SK-N-SH (cell line): ENCODE measurements around the gene TENT4A. TPM values are rescaled to one million over a fixed set of nuclear protein-coding genes. Genes with fewer than 3 reads are reported as not detected.

ENCODE experiments used
- CTCF ChIA-PET: fragments of 300-600, 350-600 bp; formaldehyde crosslinking; extraction: SDS; loops from one replicate; lab custom pipeline; 2021; lab: Yijun Ruan, JAX
- POLR2A ChIA-PET: fragments of 350-600 bp; sonication (Branson Sonifier 250); formaldehyde crosslinking; extraction: SDS; loops from one replicate; lab custom pipeline; 2020; ENCODE audit warnings: antibody characterized with exemption, inconsistent platforms; lab: Yijun Ruan, JAX
- DNase-seq: peaks from one replicate; pipeline ENCODE4 v3.0.0; 2012
- H2AFZ ChIP-seq: fragments of 200-600 bp; sonication (generic); 2 replicates; pipeline ENCODE4 v1.8.1; 2016; ENCODE audit warnings: antibody characterized with exemption, mild to moderate bottlenecking, low read depth
- H3F3A ChIP-seq: fragments of 200-600 bp; sonication (generic); replicated peaks from 2 replicates; pipeline ENCODE3; 2016; ENCODE audit warnings: antibody characterized with exemption, mild to moderate bottlenecking; ENCODE audit not compliant: insufficient read depth
- H3K27ac ChIP-seq, 2 experiments: fragments of 200-500 bp in 1 of 2; fragments of 200-600 bp in 1 of 2; sonication (Bioruptor generic) in 1 of 2; sonication (generic), shearing (Covaris generic) in 1 of 2; 2 replicates each; pipeline versions ENCODE4 v1.5.1 to v1.6.1; 2014 to 2016; ENCODE audit warnings: low read depth in 2 of 2, inconsistent platforms in 1 of 2, low read length in 1 of 2, mild to moderate bottlenecking in 1 of 2, mixed read lengths in 1 of 2
- H3K27me3 ChIP-seq: fragments of 200-600 bp; sonication (generic), shearing (Covaris generic); 2 replicates; pipeline ENCODE4 v1.6.1; 2016; ENCODE audit warnings: mixed run types; ENCODE audit not compliant: insufficient read depth
- H3K36me3 ChIP-seq, 2 experiments: fragments of 200-500 bp in 1 of 2; fragments of 200-600 bp in 1 of 2; sonication (Bioruptor generic) in 1 of 2; sonication (generic) in 1 of 2; replicated peaks in 1 of 2; 2 replicates each; pipeline versions ENCODE3 to v1.5.1; 2014 to 2016; ENCODE audit warnings: low read length in 1 of 2, mild to moderate bottlenecking in 1 of 2; ENCODE audit not compliant: insufficient read depth in 2 of 2, control insufficient read depth in 1 of 2
- H3K4me1 ChIP-seq, 2 experiments: fragments of 200-500 bp in 1 of 2; fragments of 200-600 bp in 1 of 2; sonication (Bioruptor generic) in 1 of 2; sonication (generic), shearing (Covaris generic) in 1 of 2; 2 replicates each; pipeline versions ENCODE4 v1.5.1 to v1.6.1; 2014 to 2016; ENCODE audit warnings: low read depth in 1 of 2, low read length in 1 of 2, mixed run types in 1 of 2; ENCODE audit not compliant: insufficient read depth in 2 of 2, control insufficient read depth in 1 of 2
- H3K4me2 ChIP-seq: fragments of 200-600 bp; sonication (generic), shearing (Covaris generic); 2 replicates; pipeline ENCODE4 v1.6.1; 2017; ENCODE audit warnings: mixed run types
- H3K4me3 ChIP-seq, 2 experiments: fragments of 200-500 bp in 1 of 2; fragments of 200-600 bp in 1 of 2; sonication (Bioruptor generic) in 1 of 2; sonication (generic), shearing (Covaris generic) in 1 of 2; 2 replicates each; pipeline versions ENCODE4 v1.5.1 to v1.8.1; 2014 to 2016; ENCODE audit warnings: low read depth in 2 of 2, inconsistent platforms in 1 of 2, low read length in 1 of 2, mild to moderate bottlenecking in 1 of 2, mixed read lengths in 1 of 2, moderate library complexity in 1 of 2
- H3K79me2 ChIP-seq: fragments of 200-600 bp; sonication (generic); 2 replicates; pipeline ENCODE4 v1.8.1; 2017; ENCODE audit warnings: mild to moderate bottlenecking; ENCODE audit not compliant: insufficient read depth
- H3K9ac ChIP-seq: fragments of 200-600 bp; sonication (generic); 2 replicates; pipeline ENCODE4 v1.6.1; 2017; ENCODE audit warnings: mixed run types
- H3K9me2 ChIP-seq: fragments of 200-600 bp; sonication (generic); 2 replicates; pipeline ENCODE4 v1.6.1; 2017; ENCODE audit warnings: mixed run types
- H3K9me3 ChIP-seq: fragments of 200-600 bp; sonication (generic); 2 replicates; pipeline ENCODE4 v1.6.1; 2017; ENCODE audit warnings: mixed run types, mild to moderate bottlenecking, moderate library complexity
- H4K20me1 ChIP-seq: fragments of 200-600 bp; sonication (generic); 2 replicates; pipeline ENCODE4 v1.6.1; 2017; ENCODE audit warnings: mild to moderate bottlenecking, mixed run types; ENCODE audit not compliant: insufficient read depth
- CHD2 ChIP-seq: fragments of 150-350 bp; IDR thresholded peaks from 2 replicates; pipeline ENCODE4 v1.6.1; 2018; ENCODE audit warnings: low read length; ENCODE audit not compliant: partially characterized antibody
- ELF1 ChIP-seq: IDR thresholded peaks from 2 replicates; pipeline ENCODE4 v1.4.0; 2012
- EP300 ChIP-seq, 2 experiments: IDR thresholded peaks; 2 replicates each; pipeline versions ENCODE4 v1.4.0 to v1.6.1; 2012; ENCODE audit warnings: borderline replicate concordance in 1 of 2, low read depth in 1 of 2, low read length in 1 of 2
- EZH2phosphoT487 ChIP-seq: fragments of 200-600 bp; sonication (generic); IDR thresholded peaks from 2 replicates; pipeline ENCODE4 v1.6.1; 2017; ENCODE audit warnings: low read depth, mixed run types, mild to moderate bottlenecking, antibody characterized with exemption, moderate library complexity, borderline replicate concordance
- FOSL2 ChIP-seq: IDR thresholded peaks from 2 replicates; pipeline ENCODE4 v1.4.0; 2012; ENCODE audit warnings: low read depth, mild to moderate bottlenecking, moderate library complexity, borderline replicate concordance
- FOXJ3 ChIP-seq: sonication (generic); formaldehyde crosslinking; IDR thresholded peaks from 2 replicates; pipeline ENCODE4 v1.5.1; 2020; ENCODE audit warnings: mild to moderate bottlenecking, missing genetic modification reagents
- IRF3 ChIP-seq: fragments of 150-350 bp; IDR thresholded peaks from 2 replicates; pipeline ENCODE4 v1.6.1; 2016; ENCODE audit warnings: mild to moderate bottlenecking, low read depth, low read length
- NFIC ChIP-seq: IDR thresholded peaks from 2 replicates; pipeline ENCODE4 v1.4.0; 2012; ENCODE audit warnings: borderline replicate concordance
- RAD21 ChIP-seq: IDR thresholded peaks from 2 replicates; pipeline ENCODE4 v1.6.1; 2012; ENCODE audit warnings: mild to moderate bottlenecking, low read length
- RCOR1 ChIP-seq: fragments of 150-350 bp; IDR thresholded peaks from 2 replicates; pipeline ENCODE4 v1.6.1; 2017; ENCODE audit warnings: antibody characterized with exemption, low read length
- SIN3A ChIP-seq: IDR thresholded peaks from 2 replicates; pipeline ENCODE4 v1.6.1; 2012; ENCODE audit warnings: low read depth, mild to moderate bottlenecking, low read length, moderate library complexity, borderline replicate concordance
- SMC3 ChIP-seq: IDR thresholded peaks from 2 replicates; pipeline ENCODE4 v1.6.1; 2012; ENCODE audit warnings: low read depth, low read length, improper control_type of control experiment
- TAF1 ChIP-seq: IDR thresholded peaks from 2 replicates; pipeline ENCODE4 v1.6.1; 2012; ENCODE audit warnings: low read depth, mild to moderate bottlenecking, low read length, moderate library complexity, borderline replicate concordance
- TCF12 ChIP-seq: IDR thresholded peaks from 2 replicates; pipeline ENCODE4 v1.4.0; 2012
- YY1 ChIP-seq: IDR thresholded peaks from 2 replicates; pipeline ENCODE4 v1.4.0; 2012; ENCODE audit warnings: low read depth, mild to moderate bottlenecking
- WGBS: methylation state at CpG from one replicate; pipeline ENCODE4 v1.1.6; 2017; ENCODE audit warnings: low lambda C conversion rate; 5-methylcytosine and 5-hydroxymethylcytosine counted together
- polyA plus RNA-seq, 3 experiments: library from polyadenylated mRNA; depleted of rRNA; stranded (reverse); fragments of >200 nt; gene quantifications; 2 replicates each; pipeline ENCODE4 v1.2.3, GENCODE V29; 2012
- TF ChIP-seq, protein P1 (sequence below): IDR thresholded peaks from 2 replicates; pipeline ENCODE4 v1.4.0; 2012; ENCODE audit warnings: low read depth, borderline replicate concordance
- TF ChIP-seq, protein P2 (sequence below): IDR thresholded peaks from 2 replicates; pipeline ENCODE4 v1.6.1; 2012; ENCODE audit warnings: mild to moderate bottlenecking, low read depth, low read length, moderate library complexity
- TF ChIP-seq, protein P3 (sequence below): IDR thresholded peaks from 2 replicates; pipeline ENCODE4; 2012

Gene TENT4A
- polyA plus RNA-seq, 1 of the 3 experiments (the other 2 are of a cell fraction): 6.0 TPM

GRCh38 chr5:6718718-6719117 is 5.5 kb downstream of the TENT4A start:
- H3K4me3 ChIP-seq: no peak overlapping the region
- H3K9ac ChIP-seq: no peak overlapping the region
- H3K27me3 ChIP-seq: no peaks in the 10 kb centered on the region
- H3K36me3 ChIP-seq: peaks cover 0 to 8% of the 10 kb centered on the region in 2 experiments
- WGBS: 74% methylated on average over 5 of the region's 5 CpGs
- no peak overlapping the region for H3K27ac ChIP-seq
- H3K4me2 ChIP-seq: no peak overlapping the region
- peaks cover 42 to 63% of the 10 kb centered on the region in 2 experiments for H3K4me1 ChIP-seq
- peaks cover 95% of the 10 kb centered on the region for H3K79me2 ChIP-seq
- no peaks in the 10 kb centered on the region for H3K9me2 ChIP-seq
- POLR2A ChIA-PET: no interaction called here
- peaks cover 91% of the 10 kb centered on the region for H4K20me1 ChIP-seq
- H3F3A ChIP-seq: no peaks in the 10 kb centered on the region
- CTCF ChIA-PET: no interaction called here
- TF ChIP-seq SMC3 (no peak), CHD2 (no peak), FOSL2 (no peak), EP300 (IDR thresholded peaks at IDR 0.05; ENCODE audit: borderline replicate concordance in 1 of 2, low read depth in 1 of 2, low read length in 1 of 2) (no peak), RCOR1 (no peak), TCF12 (no peak), RAD21 (no peak), IRF3 (no peak), NFIC (no peak), SIN3A (no peak), ELF1 (no peak), EZH2phosphoT487 (no peak), YY1 (no peak), TAF1 (no peak), FOXJ3 (no peak)
- TF ChIP-seq, protein P1, sequence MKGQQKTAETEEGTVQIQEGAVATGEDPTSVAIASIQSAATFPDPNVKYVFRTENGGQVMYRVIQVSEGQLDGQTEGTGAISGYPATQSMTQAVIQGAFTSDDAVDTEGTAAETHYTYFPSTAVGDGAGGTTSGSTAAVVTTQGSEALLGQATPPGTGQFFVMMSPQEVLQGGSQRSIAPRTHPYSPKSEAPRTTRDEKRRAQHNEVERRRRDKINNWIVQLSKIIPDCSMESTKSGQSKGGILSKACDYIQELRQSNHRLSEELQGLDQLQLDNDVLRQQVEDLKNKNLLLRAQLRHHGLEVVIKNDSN: no peak
- TF ChIP-seq, protein P2, sequence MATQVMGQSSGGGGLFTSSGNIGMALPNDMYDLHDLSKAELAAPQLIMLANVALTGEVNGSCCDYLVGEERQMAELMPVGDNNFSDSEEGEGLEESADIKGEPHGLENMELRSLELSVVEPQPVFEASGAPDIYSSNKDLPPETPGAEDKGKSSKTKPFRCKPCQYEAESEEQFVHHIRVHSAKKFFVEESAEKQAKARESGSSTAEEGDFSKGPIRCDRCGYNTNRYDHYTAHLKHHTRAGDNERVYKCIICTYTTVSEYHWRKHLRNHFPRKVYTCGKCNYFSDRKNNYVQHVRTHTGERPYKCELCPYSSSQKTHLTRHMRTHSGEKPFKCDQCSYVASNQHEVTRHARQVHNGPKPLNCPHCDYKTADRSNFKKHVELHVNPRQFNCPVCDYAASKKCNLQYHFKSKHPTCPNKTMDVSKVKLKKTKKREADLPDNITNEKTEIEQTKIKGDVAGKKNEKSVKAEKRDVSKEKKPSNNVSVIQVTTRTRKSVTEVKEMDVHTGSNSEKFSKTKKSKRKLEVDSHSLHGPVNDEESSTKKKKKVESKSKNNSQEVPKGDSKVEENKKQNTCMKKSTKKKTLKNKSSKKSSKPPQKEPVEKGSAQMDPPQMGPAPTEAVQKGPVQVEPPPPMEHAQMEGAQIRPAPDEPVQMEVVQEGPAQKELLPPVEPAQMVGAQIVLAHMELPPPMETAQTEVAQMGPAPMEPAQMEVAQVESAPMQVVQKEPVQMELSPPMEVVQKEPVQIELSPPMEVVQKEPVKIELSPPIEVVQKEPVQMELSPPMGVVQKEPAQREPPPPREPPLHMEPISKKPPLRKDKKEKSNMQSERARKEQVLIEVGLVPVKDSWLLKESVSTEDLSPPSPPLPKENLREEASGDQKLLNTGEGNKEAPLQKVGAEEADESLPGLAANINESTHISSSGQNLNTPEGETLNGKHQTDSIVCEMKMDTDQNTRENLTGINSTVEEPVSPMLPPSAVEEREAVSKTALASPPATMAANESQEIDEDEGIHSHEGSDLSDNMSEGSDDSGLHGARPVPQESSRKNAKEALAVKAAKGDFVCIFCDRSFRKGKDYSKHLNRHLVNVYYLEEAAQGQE: no peak
- TF ChIP-seq, protein P3, sequence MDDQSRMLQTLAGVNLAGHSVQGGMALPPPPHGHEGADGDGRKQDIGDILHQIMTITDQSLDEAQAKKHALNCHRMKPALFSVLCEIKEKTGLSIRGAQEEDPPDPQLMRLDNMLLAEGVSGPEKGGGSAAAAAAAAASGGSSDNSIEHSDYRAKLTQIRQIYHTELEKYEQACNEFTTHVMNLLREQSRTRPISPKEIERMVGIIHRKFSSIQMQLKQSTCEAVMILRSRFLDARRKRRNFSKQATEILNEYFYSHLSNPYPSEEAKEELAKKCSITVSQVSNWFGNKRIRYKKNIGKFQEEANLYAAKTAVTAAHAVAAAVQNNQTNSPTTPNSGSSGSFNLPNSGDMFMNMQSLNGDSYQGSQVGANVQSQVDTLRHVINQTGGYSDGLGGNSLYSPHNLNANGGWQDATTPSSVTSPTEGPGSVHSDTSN: no peak
- no peak overlapping the region for H2AFZ ChIP-seq
- no peaks in the 10 kb centered on the region for H3K9me3 ChIP-seq
- no peak for DNase-seq
